Measurements from ENCODE around the gene KCNAB1. TPM values are rescaled to one million over a fixed set of nuclear protein-coding genes. Genes with fewer than 3 reads are reported as not detected.

KCNAB1 gene
- total RNA-seq, 1 experiment from 2014 or later: not detected

DNA sequence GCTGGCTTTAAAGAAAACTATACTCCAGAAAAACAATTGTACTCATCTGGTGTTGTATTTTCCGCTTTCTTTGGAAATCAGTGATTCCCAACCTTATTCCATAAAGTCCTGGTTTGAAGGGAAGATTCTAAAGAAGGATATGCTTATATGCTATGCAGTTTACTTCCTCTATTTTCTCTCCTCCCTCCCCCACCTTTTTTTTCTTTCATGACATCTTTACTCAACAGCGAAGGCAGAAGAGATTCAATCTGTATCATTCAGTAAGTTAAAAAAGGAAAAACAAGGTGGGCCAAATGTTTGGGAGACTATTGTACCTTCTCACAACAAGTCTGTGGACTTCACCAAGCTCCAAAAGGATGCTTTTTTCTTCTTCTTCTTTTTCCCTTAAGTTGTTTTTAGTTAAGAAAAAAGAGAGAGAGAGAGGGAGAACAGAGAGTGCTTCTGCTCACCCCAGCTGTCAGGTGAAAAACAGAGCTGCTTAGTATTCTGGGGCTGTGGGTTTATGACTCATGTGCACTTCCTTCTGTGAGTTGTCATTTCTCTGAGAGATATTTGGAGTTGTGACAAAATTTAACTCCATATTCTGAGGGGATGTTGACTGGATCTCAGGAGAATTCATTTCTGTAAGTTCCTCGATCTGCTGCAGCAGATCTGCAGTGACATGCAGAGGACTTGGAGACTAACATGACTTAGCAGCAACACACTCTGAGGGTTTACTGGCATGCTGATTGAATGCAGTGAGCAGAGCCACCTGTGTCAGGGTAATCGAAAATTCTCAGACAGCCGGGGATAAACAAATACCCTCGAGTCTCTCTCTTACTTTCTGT, 363.8 kb downstream of the KCNAB1 start:
- Histone ChIP-seq H3K27ac (ENCODE audit: low read depth, low read length, poor library complexity, severe bottlenecking) (peak overlapping the region; percentile 60), H3K27me3 (replicated peaks; ENCODE audit: insufficient read depth, low read depth, low read length, poor library complexity) (no peaks in the 10 kb centered on the region), H3K4me1 (ENCODE audit: insufficient read depth, low read length, poor library complexity, severe bottlenecking) (peaks cover 24% of the 10 kb centered on the region), H3K4me3 (ENCODE audit: low read depth, low read length, poor library complexity, severe bottlenecking) (peak overlapping the region; percentile 18), H3K9me3 (ENCODE audit: low read depth, low read length, poor library complexity, severe bottlenecking) (no peaks in the 10 kb centered on the region), H3K36me3 (ENCODE audit: insufficient read depth, low read length, poor library complexity, severe bottlenecking) (no peaks in the 10 kb centered on the region)
- DNase-seq (ENCODE audit: low spot score): peak; percentile 79
- TSS peak; percentile 61 for BruUV-seq (replicated peaks)
- ChIA-PET CTCF (interaction anchor here (1.2 kb wide), 1 partner anchor 9 kb away, joined by 3 read pairs; no protein-coding TSS in a partner anchor), POLR2A (ENCODE audit: low non-redundant PET) (interaction anchor here (0.7 kb wide), 1 partner anchor 13 kb away, joined by 3 read pairs; no protein-coding TSS in a partner anchor)
- TF ChIP-seq EZH2 (IDR thresholded peaks at IDR 0.05; ENCODE audit: borderline replicate concordance, low read depth, low read length, poor library complexity, severe bottlenecking) (no peak), CTCF (conservative IDR thresholded peaks at IDR 0.05; ENCODE audit: low read depth, low read length) (no peak)
- intact Hi-C loops (cut with micrococcal nuclease; ENCODE audit: unreplicated experiment): no loop called here

DNA sequence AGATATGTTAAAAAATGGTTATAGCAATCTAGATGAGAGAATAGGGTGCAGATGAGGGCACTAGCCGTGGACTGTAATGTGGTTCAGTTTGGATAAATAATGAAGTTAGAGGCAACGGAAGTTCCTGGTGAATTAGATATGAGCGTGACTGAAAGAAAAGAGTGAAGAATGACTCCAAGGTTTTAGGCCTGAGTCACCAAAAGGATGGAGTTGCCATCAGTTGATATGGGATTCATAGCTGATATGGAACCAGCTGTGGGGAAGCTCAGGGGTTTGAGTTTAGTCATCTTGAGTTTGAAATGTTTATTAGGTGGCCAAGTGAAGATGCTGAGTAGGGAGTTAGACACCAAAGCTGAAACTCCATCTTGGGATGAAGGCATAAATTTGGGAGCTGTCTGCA, 368.4 kb downstream of the KCNAB1 start:
- BruUV-seq (replicated peaks): no TSS peak
- CTCF ChIA-PET: no interaction called here
- H3K27me3 ChIP-seq (replicated peaks; ENCODE audit: insufficient read depth, low read depth, low read length, poor library complexity): no peaks in the 10 kb centered on the region
- POLR2A ChIA-PET (ENCODE audit: low non-redundant PET): interaction anchor here (0.6 kb wide), 1 partner anchor 23 kb away, joined by 3 read pairs; no protein-coding TSS in a partner anchor
- no peaks in the 10 kb centered on the region for H3K9me3 ChIP-seq (ENCODE audit: low read depth, low read length, poor library complexity, severe bottlenecking)
- no peak for TF ChIP-seq EZH2 (IDR thresholded peaks at IDR 0.05; ENCODE audit: borderline replicate concordance, low read depth, low read length, poor library complexity, severe bottlenecking)
- no peak for TF ChIP-seq CTCF (conservative IDR thresholded peaks at IDR 0.05; ENCODE audit: low read depth, low read length)
- H3K4me1 ChIP-seq (ENCODE audit: insufficient read depth, low read length, poor library complexity, severe bottlenecking): peaks cover 37% of the 10 kb centered on the region
- no peak overlapping the region for H3K4me3 ChIP-seq (ENCODE audit: low read depth, low read length, poor library complexity, severe bottlenecking)
- H3K27ac ChIP-seq (ENCODE audit: low read depth, low read length, poor library complexity, severe bottlenecking): no peak overlapping the region
- DNase-seq (ENCODE audit: low spot score): no peak
- intact Hi-C loops (cut with micrococcal nuclease; ENCODE audit: unreplicated experiment): no loop called here
- H3K36me3 ChIP-seq (ENCODE audit: insufficient read depth, low read length, poor library complexity, severe bottlenecking): no peaks in the 10 kb centered on the region

GRCh38 chr3:156489462-156489911, 369.1 kb downstream of the KCNAB1 start:
- ChIA-PET CTCF (no interaction called here), POLR2A (ENCODE audit: low non-redundant PET) (interaction anchor here (0.6 kb wide), 1 partner anchor 22 kb away, joined by 3 read pairs; no protein-coding TSS in a partner anchor)
- intact Hi-C loops (cut with micrococcal nuclease; ENCODE audit: unreplicated experiment): no loop called here
- no peaks in the 10 kb centered on the region for H3K9me3 ChIP-seq (ENCODE audit: low read depth, low read length, poor library complexity, severe bottlenecking)
- H3K27me3 ChIP-seq (replicated peaks; ENCODE audit: insufficient read depth, low read depth, low read length, poor library complexity): no peaks in the 10 kb centered on the region
- no peak for TF ChIP-seq CTCF (conservative IDR thresholded peaks at IDR 0.05; ENCODE audit: low read depth, low read length)
- no peak for TF ChIP-seq EZH2 (IDR thresholded peaks at IDR 0.05; ENCODE audit: borderline replicate concordance, low read depth, low read length, poor library complexity, severe bottlenecking)
- BruUV-seq (replicated peaks): no TSS peak
- peaks cover 30% of the 10 kb centered on the region for H3K4me1 ChIP-seq (ENCODE audit: insufficient read depth, low read length, poor library complexity, severe bottlenecking)
- H3K27ac ChIP-seq (ENCODE audit: low read depth, low read length, poor library complexity, severe bottlenecking): no peak overlapping the region
- no peak overlapping the region for H3K4me3 ChIP-seq (ENCODE audit: low read depth, low read length, poor library complexity, severe bottlenecking)
- DNase-seq (ENCODE audit: low spot score): no peak
- no peaks in the 10 kb centered on the region for H3K36me3 ChIP-seq (ENCODE audit: insufficient read depth, low read length, poor library complexity, severe bottlenecking)
